Measurements from ENCODE around the gene CACNA1S. TPM values are rescaled to one million over a fixed set of nuclear protein-coding genes. Genes with fewer than 3 reads are reported as not detected.
A peak's percentile ranks its signal among the peaks of the same experiment; 100 is the strongest.

Gene CACNA1S
- total RNA-seq, 1 experiment from 2014 or later, result not detected

GRCh38 chr1:201016943-201017827 is 95.0 kb downstream of the CACNA1S start:
- DNase-seq (ENCODE audit: low read depth), result no peak

- peak; percentile 47 for DNase-seq (ENCODE audit: low read depth)
Measured at GRCh38 chr1:201016211-201016651, 96.0 kb downstream of the CACNA1S start.

GRCh38 chr1:201015551-201016091 is 96.6 kb downstream of the CACNA1S start:
- DNase-seq (ENCODE audit: low read depth), result peak; percentile 73

GRCh38 chr1:201014816-201015200 is 97.4 kb downstream of the CACNA1S start:
- DNase-seq (ENCODE audit: low read depth), result peak; percentile 38

GRCh38 chr1:201013991-201014815 is 98.0 kb downstream of the CACNA1S start:
- DNase-seq (ENCODE audit: low read depth), result no peak

GRCh38 chr1:201013031-201013485 is 99.2 kb downstream of the CACNA1S start:
- DNase-seq (ENCODE audit: low read depth), result no peak

- no peak for DNase-seq (ENCODE audit: low read depth)
Measured at GRCh38 chr1:201011616-201012015, 100.6 kb downstream of the CACNA1S start.

GRCh38 chr1:201009962-201010645 is 102.1 kb downstream of the CACNA1S start:
- DNase-seq (ENCODE audit: low read depth), result no peak

- no peak for DNase-seq (ENCODE audit: low read depth)
Measured at GRCh38 chr1:201008666-201009360, 103.4 kb downstream of the CACNA1S start.

GRCh38 chr1:201007481-201007880 is 104.7 kb downstream of the CACNA1S start:
- DNase-seq (ENCODE audit: low read depth), result no peak

- DNase-seq (ENCODE audit: low read depth), result peak; percentile 24
Measured at GRCh38 chr1:201006450-201006849, 105.8 kb downstream of the CACNA1S start.

GRCh38 chr1:201004732-201005131 is 107.5 kb downstream of the CACNA1S start:
- DNase-seq (ENCODE audit: low read depth), result no peak

- no peak for DNase-seq (ENCODE audit: low read depth)
Measured at GRCh38 chr1:201004154-201004553, 108.1 kb downstream of the CACNA1S start.

GRCh38 chr1:201002510-201002909 is 109.7 kb downstream of the CACNA1S start:
- DNase-seq (ENCODE audit: low read depth), result no peak

GRCh38 chr1:201001962-201002361 is 110.3 kb downstream of the CACNA1S start:
- no peak for DNase-seq (ENCODE audit: low read depth)

GRCh38 chr1:201000391-201000790 is 111.8 kb downstream of the CACNA1S start:
- DNase-seq (ENCODE audit: low read depth), result no peak

GRCh38 chr1:200999667-201000066 is 112.6 kb downstream of the CACNA1S start:
- DNase-seq (ENCODE audit: low read depth), result no peak

GRCh38 chr1:200998323-200998722 is 113.9 kb downstream of the CACNA1S start:
- no peak for DNase-seq (ENCODE audit: low read depth)

- DNase-seq (ENCODE audit: low read depth), result no peak
Measured at GRCh38 chr1:200992382-200993048, 119.7 kb downstream of the CACNA1S start.

GRCh38 chr1:200991097-200991614 is 121.1 kb downstream of the CACNA1S start:
- no peak for DNase-seq (ENCODE audit: low read depth)

Measured in HT1080 (cell line).